Measurements from ENCODE around the gene LIPF. TPM values are rescaled to one million over a fixed set of nuclear protein-coding genes. Genes with fewer than 3 reads are reported as not detected.

Gene LIPF
- polyA plus RNA-seq, 3 donors, result not detected

- Histone ChIP-seq H3K36me3 (replicated peaks in 1 of 2; ENCODE audit: control insufficient read depth in 1 of 2, insufficient read depth in 2 of 2, low read length in 2 of 2) (no peaks in the 10 kb centered on the region), H3K4me2 (replicated peaks; ENCODE audit: extremely low read depth, low read length, poor library complexity, severe bottlenecking) (no peak overlapping the region), H3K27me3 (ENCODE audit: control insufficient read depth in 2 of 2, insufficient read depth in 2 of 2, low read length in 2 of 2) (no peaks in the 10 kb centered on the region), H3K4me1 (ENCODE audit: control insufficient read depth in 1 of 2, insufficient read depth in 2 of 2, low read length in 2 of 2) (no peaks in the 10 kb centered on the region), H3K9ac (ENCODE audit: insufficient read depth, low read length, poor library complexity, severe bottlenecking) (no peak overlapping the region), H3K79me2 (ENCODE audit: insufficient read depth, low read length) (no peaks in the 10 kb centered on the region), H3K4me3 (replicated peaks in 1 of 3; ENCODE audit: low read depth in 2 of 3, low read length in 3 of 3) (no peak overlapping the region), H2AFZ (ENCODE audit: insufficient read depth, low read depth, low read length, poor library complexity, severe bottlenecking) (no peak overlapping the region), H3K9me3 (replicated peaks in 1 of 2; ENCODE audit: control insufficient read depth in 1 of 2, insufficient read depth in 1 of 2, low read length in 2 of 2) (no peaks in the 10 kb centered on the region), H3K27ac (ENCODE audit: low read depth in 1 of 2, low read length in 2 of 2) (no peak overlapping the region), H4K20me1 (ENCODE audit: insufficient read depth, low read length) (no peaks in the 10 kb centered on the region)
- 40% methylated on average over 1 of the region's 1 CpG for WGBS (ENCODE audit: insufficient coverage)
- Mint-ChIP-seq H3K9me3 (peaks cover 0 to 3% (median 0%) of the 10 kb centered on the region in 7 donors), H3K27ac (no peak overlapping the region), H3K27me3 (ENCODE audit: low read depth in 3 of 3) (peaks cover 0 to 2% (median 2%) of the 10 kb centered on the region in 3 donors), H3K4me3 (no peak overlapping the region), H3K4me1 (no peaks in the 10 kb centered on the region), H3K36me3 (no peaks in the 10 kb centered on the region)
- no peak for DNase-seq
- TF ChIP-seq, protein P1, sequence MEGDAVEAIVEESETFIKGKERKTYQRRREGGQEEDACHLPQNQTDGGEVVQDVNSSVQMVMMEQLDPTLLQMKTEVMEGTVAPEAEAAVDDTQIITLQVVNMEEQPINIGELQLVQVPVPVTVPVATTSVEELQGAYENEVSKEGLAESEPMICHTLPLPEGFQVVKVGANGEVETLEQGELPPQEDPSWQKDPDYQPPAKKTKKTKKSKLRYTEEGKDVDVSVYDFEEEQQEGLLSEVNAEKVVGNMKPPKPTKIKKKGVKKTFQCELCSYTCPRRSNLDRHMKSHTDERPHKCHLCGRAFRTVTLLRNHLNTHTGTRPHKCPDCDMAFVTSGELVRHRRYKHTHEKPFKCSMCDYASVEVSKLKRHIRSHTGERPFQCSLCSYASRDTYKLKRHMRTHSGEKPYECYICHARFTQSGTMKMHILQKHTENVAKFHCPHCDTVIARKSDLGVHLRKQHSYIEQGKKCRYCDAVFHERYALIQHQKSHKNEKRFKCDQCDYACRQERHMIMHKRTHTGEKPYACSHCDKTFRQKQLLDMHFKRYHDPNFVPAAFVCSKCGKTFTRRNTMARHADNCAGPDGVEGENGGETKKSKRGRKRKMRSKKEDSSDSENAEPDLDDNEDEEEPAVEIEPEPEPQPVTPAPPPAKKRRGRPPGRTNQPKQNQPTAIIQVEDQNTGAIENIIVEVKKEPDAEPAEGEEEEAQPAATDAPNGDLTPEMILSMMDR (IDR thresholded peaks at IDR 0.05), result no peak
- intact Hi-C loops (cut with micrococcal nuclease), result no loop called here
Measured at GRCh38 chr10:88668465-88668864, 4.2 kb downstream of the LIPF start.

DNA sequence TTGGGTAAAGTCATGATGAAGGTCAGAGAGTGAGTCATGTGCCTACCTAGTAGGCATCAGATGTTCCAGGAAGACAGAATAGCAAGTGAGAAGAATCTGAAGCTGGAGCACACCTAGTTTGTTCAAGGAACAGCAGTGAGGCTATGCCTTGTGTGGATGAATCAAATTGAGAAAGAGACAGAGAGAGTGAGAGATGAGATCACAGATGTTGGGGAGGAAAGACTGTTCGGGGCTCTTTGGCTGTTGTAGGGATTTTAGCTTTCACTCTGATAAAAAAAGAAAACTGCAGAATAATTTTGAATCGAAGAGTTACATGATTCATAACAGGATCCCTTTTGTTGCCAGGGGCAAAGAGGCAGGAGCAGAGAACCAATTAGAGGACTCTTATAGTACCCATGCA lies 6.3 kb downstream of the LIPF start:
- H3K9me3 Mint-ChIP-seq, result peaks cover 0 to 4% (median 1%) of the 10 kb centered on the region in 7 donors
- Histone ChIP-seq H3K9me3 (replicated peaks in 1 of 2; ENCODE audit: control insufficient read depth in 1 of 2, insufficient read depth in 1 of 2, low read length in 2 of 2) (no peaks in the 10 kb centered on the region), H3K27ac (ENCODE audit: low read depth in 1 of 2, low read length in 2 of 2) (no peak overlapping the region), H3K27me3 (ENCODE audit: control insufficient read depth in 2 of 2, insufficient read depth in 2 of 2, low read length in 2 of 2) (no peaks in the 10 kb centered on the region), H2AFZ (ENCODE audit: insufficient read depth, low read depth, low read length, poor library complexity, severe bottlenecking) (no peak overlapping the region), H3K9ac (ENCODE audit: insufficient read depth, low read length, poor library complexity, severe bottlenecking) (no peak overlapping the region), H3K79me2 (ENCODE audit: insufficient read depth, low read length) (no peaks in the 10 kb centered on the region), H3K36me3 (replicated peaks in 1 of 2; ENCODE audit: control insufficient read depth in 1 of 2, insufficient read depth in 2 of 2, low read length in 2 of 2) (no peaks in the 10 kb centered on the region), H4K20me1 (ENCODE audit: insufficient read depth, low read length) (no peaks in the 10 kb centered on the region), H3K4me2 (replicated peaks; ENCODE audit: extremely low read depth, low read length, poor library complexity, severe bottlenecking) (no peak overlapping the region), H3K4me3 (replicated peaks in 1 of 3; ENCODE audit: low read depth in 2 of 3, low read length in 3 of 3) (no peak overlapping the region), H3K4me1 (ENCODE audit: control insufficient read depth in 1 of 2, insufficient read depth in 2 of 2, low read length in 2 of 2) (no peaks in the 10 kb centered on the region)
- peaks cover 0 to 2% (median 2%) of the 10 kb centered on the region in 3 donors for H3K27me3 Mint-ChIP-seq (ENCODE audit: low read depth in 3 of 3)
- no peak for DNase-seq
- no peak overlapping the region for H3K27ac Mint-ChIP-seq
- intact Hi-C loops (cut with micrococcal nuclease), result no loop called here
- H3K4me3 Mint-ChIP-seq, result no peak overlapping the region
- TF ChIP-seq, protein P1 (IDR thresholded peaks at IDR 0.05), result no peak
- no peaks in the 10 kb centered on the region for H3K4me1 Mint-ChIP-seq
- WGBS (ENCODE audit: insufficient coverage), result 100% methylated on average over 1 of the region's 2 CpGs
- no peaks in the 10 kb centered on the region for H3K36me3 Mint-ChIP-seq

All from CD14-positive monocyte (primary cell).